Cardiac muscle cell (in vitro differentiated cells and primary cell): Measurements from ENCODE around the gene SAMMSON. TPM values are rescaled to one million over a fixed set of nuclear protein-coding genes. Genes with fewer than 3 reads are reported as not detected.

Experiments used
- DNase-seq, 2 donors: peaks; one replicate each; pipeline versions ENCODE4 v3.0.0 to v3.0.0-alpha.2; 2010 to 2017; ENCODE audit warnings: low read depth in 1 of 2, low spot score in 1 of 2
- H3K27ac ChIP-seq: fragments of 200-600 bp; sonication (generic); 2 replicates; pipeline ENCODE4 v1.5.1; 2016
- H3K27me3 ChIP-seq: fragments of 200-600 bp; sonication (generic); 2 replicates; pipeline ENCODE4 v1.6.0; 2016; ENCODE audit warnings: control low read depth
- H3K36me3 ChIP-seq: fragments of 200-600 bp; sonication (generic); 2 replicates; pipeline ENCODE4 v1.5.1; 2016; ENCODE audit warnings: control low read depth
- H3K4me1 ChIP-seq: fragments of 200-600 bp; sonication (generic); 2 replicates; pipeline ENCODE4 v1.8.1; 2017; ENCODE audit warnings: low read depth, mild to moderate bottlenecking, mixed run types
- H3K4me3 ChIP-seq: fragments of 200-600 bp; sonication (generic); 2 replicates; pipeline ENCODE4 v1.5.1; 2016; ENCODE audit warnings: mild to moderate bottlenecking
- H3K9me3 ChIP-seq: fragments of 200-600 bp; sonication (generic); 2 replicates; pipeline ENCODE4 v1.5.1; 2017; ENCODE audit warnings: low read depth, mild to moderate bottlenecking, control low read depth
- polyA plus RNA-seq: library from polyadenylated mRNA; unstranded; fragments of >200 nt; fragmentation: Nextera tagmentation; extraction: Ambion mirVana; gene quantifications from 2 replicates; pipeline ENCODE4 v1.2.1, GENCODE V29; 2016
- total RNA-seq: library from RNA; depleted of rRNA; stranded (reverse); fragments of >200 nt; gene quantifications from 2 replicates; pipeline ENCODE4 v1.2.3, GENCODE V29; 2016
- TF ChIP-seq, protein P1 (sequence below): IDR thresholded peaks from 2 replicates; pipeline ENCODE4 v1.5.1; 2012; ENCODE audit warnings: low read depth, mild to moderate bottlenecking, low read length

Gene SAMMSON
- total and polyA plus RNA-seq, 2 experiments from 2014 or later: 0.06 TPM; not detected in 1

DNA sequence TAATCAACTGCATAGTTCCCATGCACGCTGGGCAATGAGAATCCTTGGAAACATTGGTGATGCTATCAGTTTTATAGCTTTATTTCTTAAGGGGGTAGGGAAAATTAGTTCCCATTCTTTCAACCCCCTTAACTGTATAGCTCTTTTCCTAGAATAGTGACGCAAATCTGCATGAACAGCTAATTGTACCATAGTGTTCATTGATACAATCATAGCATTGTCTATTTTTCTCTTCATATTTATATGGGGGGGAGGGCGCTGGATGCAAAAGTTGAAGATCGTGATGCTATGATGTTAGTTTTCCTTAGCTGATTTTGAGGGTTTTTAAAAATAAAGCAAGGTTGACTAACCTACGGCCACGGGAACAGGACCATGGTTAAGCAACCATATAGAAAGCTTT is 32.4 kb upstream of the SAMMSON start:
- DNase-seq: no peak
- Histone ChIP-seq H3K4me3 (no peak overlapping the region), H3K36me3 (peaks cover 20% of the 10 kb centered on the region), H3K27ac (no peak overlapping the region), H3K9me3 (no peaks in the 10 kb centered on the region), H3K27me3 (no peaks in the 10 kb centered on the region), H3K4me1 (no peaks in the 10 kb centered on the region)
- TF ChIP-seq, protein P1, sequence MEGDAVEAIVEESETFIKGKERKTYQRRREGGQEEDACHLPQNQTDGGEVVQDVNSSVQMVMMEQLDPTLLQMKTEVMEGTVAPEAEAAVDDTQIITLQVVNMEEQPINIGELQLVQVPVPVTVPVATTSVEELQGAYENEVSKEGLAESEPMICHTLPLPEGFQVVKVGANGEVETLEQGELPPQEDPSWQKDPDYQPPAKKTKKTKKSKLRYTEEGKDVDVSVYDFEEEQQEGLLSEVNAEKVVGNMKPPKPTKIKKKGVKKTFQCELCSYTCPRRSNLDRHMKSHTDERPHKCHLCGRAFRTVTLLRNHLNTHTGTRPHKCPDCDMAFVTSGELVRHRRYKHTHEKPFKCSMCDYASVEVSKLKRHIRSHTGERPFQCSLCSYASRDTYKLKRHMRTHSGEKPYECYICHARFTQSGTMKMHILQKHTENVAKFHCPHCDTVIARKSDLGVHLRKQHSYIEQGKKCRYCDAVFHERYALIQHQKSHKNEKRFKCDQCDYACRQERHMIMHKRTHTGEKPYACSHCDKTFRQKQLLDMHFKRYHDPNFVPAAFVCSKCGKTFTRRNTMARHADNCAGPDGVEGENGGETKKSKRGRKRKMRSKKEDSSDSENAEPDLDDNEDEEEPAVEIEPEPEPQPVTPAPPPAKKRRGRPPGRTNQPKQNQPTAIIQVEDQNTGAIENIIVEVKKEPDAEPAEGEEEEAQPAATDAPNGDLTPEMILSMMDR: no peak

DNA sequence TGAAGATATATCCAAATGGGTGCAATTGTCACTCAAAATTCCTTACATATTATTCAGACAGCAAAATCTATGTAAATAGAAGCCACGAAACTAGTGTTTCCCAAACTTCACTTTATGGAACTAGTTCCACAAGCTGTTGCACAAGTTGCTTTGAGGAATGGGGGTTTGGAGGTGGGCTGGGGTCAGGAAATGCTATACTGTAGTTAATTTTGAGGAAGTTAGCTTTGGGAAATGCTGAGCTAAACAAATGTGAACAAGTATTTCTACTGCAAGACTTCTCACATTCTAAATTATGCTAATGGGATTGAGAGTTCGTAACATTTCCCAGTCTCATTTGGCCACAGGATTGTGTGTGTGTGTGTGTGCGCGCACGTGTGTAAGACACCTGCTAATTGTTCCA is 28.7 kb upstream of the SAMMSON start:
- Histone ChIP-seq H3K4me3 (no peak overlapping the region), H3K9me3 (no peaks in the 10 kb centered on the region), H3K27me3 (no peaks in the 10 kb centered on the region), H3K36me3 (no peaks in the 10 kb centered on the region), H3K27ac (no peak overlapping the region), H3K4me1 (peaks cover 17% of the 10 kb centered on the region)
- DNase-seq: no peak
- TF ChIP-seq, protein P1: no peak

DNA sequence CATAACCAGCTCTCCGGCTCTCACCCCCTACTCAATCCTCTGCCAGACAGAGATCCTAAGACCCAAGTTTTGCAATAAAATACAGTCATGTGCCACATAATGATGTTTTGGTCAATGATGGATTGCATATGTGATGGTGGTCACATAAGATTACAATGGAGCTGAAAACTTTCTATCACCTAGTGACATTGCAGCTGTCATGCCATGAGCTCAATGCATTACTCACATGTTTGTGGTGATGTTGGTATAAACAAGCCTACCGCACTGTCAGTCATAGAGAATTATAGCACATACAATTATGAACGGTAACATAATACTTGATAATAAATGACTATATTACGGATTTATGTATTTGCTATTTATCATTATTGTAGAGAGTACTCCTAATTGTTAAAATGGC is 26.9 kb upstream of the SAMMSON start:
- Histone ChIP-seq H3K36me3 (no peaks in the 10 kb centered on the region), H3K27me3 (no peaks in the 10 kb centered on the region), H3K4me3 (no peak overlapping the region), H3K9me3 (no peaks in the 10 kb centered on the region), H3K4me1 (peaks cover 36% of the 10 kb centered on the region), H3K27ac (no peak overlapping the region)
- TF ChIP-seq, protein P1: no peak
- no peak for DNase-seq

DNA sequence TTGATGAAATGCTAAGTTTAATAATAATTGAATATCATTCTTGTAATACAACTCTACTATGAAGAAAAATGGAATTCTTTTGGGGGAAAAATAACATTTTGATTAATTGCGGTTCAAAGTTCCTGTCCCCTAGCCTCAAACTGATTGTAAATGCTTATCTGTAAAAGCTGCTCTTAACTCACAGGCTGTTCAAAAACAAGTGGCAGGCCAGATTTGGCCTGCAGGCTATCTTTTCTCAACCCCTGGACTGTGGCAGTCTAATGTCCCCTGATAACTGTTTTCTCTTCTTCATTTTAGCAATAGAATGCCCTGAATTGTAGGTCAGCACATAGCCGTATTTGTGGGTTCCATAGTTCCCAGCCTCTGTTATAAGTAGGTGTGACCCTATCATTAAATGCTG is 23.5 kb upstream of the SAMMSON start:
- H3K36me3 ChIP-seq: no peaks in the 10 kb centered on the region
- H3K4me1 ChIP-seq: peaks cover 38% of the 10 kb centered on the region
- peaks cover 2% of the 10 kb centered on the region for H3K9me3 ChIP-seq
- TF ChIP-seq, protein P1: no peak
- H3K27me3 ChIP-seq: no peaks in the 10 kb centered on the region
- peak overlapping the region; percentile 68 for H3K27ac ChIP-seq
- DNase-seq: peak in 1 of 2 donors; percentile 21
- no peak overlapping the region for H3K4me3 ChIP-seq

DNA sequence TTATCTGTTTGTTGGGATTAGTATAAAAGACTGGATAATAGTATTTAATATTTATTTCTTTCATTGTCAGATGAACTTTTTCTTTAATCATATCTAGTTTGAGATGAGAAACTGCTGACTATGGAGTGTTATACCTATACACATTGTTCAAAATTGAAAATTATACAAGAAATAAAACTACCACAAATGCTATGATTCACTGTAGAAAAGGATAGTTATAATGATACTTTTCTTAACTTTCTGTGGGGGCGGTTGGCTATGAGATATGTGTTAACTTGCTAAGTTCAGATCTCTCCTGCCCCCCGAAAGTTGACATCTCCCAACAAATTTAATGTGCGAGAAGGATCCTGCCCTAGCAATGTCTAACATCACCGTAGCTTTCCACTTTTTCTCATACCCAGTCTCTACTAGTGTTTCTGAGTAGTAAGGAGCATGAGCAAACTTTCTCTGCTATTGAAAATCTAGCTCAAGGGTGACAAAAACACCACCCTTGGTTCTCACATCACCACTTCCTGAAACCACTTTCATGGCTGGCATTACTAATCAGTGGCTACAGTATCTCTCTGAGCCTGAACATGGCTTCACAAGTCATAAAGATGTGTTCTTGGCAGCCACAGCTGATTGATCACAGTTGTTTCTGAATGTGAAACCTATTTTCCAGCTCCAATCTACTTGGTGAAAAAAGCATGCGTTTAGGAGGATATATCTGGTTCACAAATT is 15.8 kb upstream of the SAMMSON start:
- no peaks in the 10 kb centered on the region for H3K4me1 ChIP-seq

More for the DNA sequence above, 15.8 kb upstream of the SAMMSON start:
- TF ChIP-seq, protein P1: no peak
- Histone ChIP-seq H3K36me3 (no peaks in the 10 kb centered on the region), H3K27ac (no peak overlapping the region), H3K27me3 (no peaks in the 10 kb centered on the region), H3K9me3 (no peaks in the 10 kb centered on the region), H3K4me3 (no peak overlapping the region)
- DNase-seq: no peak
